ENCODE data around the gene STMND1. TPM values are rescaled to one million over a fixed set of nuclear protein-coding genes. Genes with fewer than 3 reads are reported as not detected.

STMND1 gene
- total RNA-seq, 1 experiment from 2014 or later: not detected

DNA sequence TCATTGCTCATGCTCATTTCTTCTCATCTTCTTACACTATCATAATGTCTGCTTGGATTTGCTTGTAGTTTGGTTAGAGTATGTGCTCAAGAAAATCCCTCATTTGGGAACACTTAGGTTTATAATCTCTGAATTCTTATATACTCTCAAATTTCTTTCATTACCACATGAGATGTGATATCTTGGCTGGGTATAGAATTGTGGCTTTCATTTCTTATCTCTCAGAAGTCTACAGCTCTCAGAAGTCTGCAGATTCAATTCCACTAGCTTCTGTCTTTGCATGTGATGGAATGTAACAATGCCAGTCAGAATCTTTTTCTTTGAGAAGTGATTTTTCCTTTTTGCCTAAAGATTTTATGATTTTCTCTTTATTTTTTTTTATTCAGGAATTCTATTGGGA, 50.9 kb downstream of the STMND1 start:
- TF ChIP-seq, protein P1, sequence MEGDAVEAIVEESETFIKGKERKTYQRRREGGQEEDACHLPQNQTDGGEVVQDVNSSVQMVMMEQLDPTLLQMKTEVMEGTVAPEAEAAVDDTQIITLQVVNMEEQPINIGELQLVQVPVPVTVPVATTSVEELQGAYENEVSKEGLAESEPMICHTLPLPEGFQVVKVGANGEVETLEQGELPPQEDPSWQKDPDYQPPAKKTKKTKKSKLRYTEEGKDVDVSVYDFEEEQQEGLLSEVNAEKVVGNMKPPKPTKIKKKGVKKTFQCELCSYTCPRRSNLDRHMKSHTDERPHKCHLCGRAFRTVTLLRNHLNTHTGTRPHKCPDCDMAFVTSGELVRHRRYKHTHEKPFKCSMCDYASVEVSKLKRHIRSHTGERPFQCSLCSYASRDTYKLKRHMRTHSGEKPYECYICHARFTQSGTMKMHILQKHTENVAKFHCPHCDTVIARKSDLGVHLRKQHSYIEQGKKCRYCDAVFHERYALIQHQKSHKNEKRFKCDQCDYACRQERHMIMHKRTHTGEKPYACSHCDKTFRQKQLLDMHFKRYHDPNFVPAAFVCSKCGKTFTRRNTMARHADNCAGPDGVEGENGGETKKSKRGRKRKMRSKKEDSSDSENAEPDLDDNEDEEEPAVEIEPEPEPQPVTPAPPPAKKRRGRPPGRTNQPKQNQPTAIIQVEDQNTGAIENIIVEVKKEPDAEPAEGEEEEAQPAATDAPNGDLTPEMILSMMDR (IDR thresholded peaks at IDR 0.05; ENCODE audit: insufficient read depth in 1 of 2, low read depth in 1 of 2, low read length in 1 of 2, severe bottlenecking in 1 of 2, unreplicated experiment in 1 of 2): no peak
- H3K27me3 ChIP-seq (replicated peaks; ENCODE audit: control insufficient read depth, insufficient read depth, low read length): no peaks in the 10 kb centered on the region
- H3K36me3 Mint-ChIP-seq (ENCODE audit: insufficient read depth, unreplicated experiment): no peaks in the 10 kb centered on the region
- intact Hi-C loops (cut with micrococcal nuclease; ENCODE audit: unreplicated experiment): no loop called here
- H3K9me3 ChIP-seq: no peaks in the 10 kb centered on the region
- H3K9me3 Mint-ChIP-seq (ENCODE audit: unreplicated experiment): peaks cover 19% of the 10 kb centered on the region
- H3K27me3 Mint-ChIP-seq (ENCODE audit: insufficient read depth, unreplicated experiment): no peaks in the 10 kb centered on the region
- H3K4me1 Mint-ChIP-seq (ENCODE audit: low read depth, unreplicated experiment): no peaks in the 10 kb centered on the region
- POLR2A ChIA-PET: no interaction called here
- no peaks in the 10 kb centered on the region for H3K4me1 ChIP-seq
- DNase-seq: no peak
- H3K36me3 ChIP-seq (ENCODE audit: control insufficient read depth, insufficient read depth, low read length): no peaks in the 10 kb centered on the region
- H3K4me3 Mint-ChIP-seq (ENCODE audit: unreplicated experiment): no peak overlapping the region
- no TSS peak for BruUV-seq (replicated peaks)
- CTCF ChIA-PET: no interaction called here
- no peak overlapping the region for H3K27ac Mint-ChIP-seq (ENCODE audit: unreplicated experiment)
- no peak overlapping the region for H3K4me3 ChIP-seq (ENCODE audit: low read depth, low read length)

DNA sequence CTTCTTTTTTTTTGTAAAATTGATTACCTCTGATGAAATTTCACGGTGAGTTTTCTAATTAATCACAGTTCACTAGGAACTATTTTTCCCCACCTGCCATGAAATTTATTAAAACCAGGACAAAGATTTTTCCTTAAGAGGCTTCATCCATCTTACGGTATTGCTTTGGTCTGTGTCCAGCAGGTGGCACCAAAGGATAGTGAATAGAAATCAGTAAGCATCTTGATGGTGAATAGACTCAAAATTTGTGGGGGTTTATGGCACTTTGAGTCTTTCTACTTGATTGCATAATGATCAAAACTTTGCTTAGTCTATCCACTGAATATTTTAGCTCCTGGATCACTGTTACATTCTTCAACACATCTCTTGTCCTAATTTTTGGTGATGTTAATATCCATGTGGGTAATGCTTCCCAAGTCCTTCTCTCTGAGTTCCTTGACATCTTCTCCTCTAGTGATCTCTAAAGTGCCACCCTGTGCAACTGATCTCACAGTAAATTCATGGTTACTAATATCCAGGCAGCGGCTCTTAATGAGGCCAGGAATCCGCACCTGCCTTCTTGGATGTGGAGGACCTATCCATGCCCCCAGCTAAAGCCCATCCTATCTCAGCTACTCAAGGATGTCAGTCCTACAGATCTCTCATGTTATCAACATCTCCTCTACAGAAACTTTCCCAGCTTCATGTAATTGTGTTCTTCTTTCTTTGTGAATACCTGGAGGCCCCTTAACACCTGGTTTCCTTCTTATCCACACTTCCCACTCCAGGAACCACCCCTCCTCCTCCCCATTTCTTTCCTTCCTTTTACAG, 54.5 kb downstream of the STMND1 start:
- H3K4me1 Mint-ChIP-seq (ENCODE audit: low read depth, unreplicated experiment): no peaks in the 10 kb centered on the region
- ChIA-PET POLR2A (no interaction called here), CTCF (interaction anchor here (0.7 to 1.3 kb wide), 2 partner anchors 369 to 428 kb away, joined by 3 to 7 read pairs; no protein-coding TSS in a partner anchor)
- H3K27me3 Mint-ChIP-seq (ENCODE audit: insufficient read depth, unreplicated experiment): peaks cover 4% of the 10 kb centered on the region
- H3K36me3 Mint-ChIP-seq (ENCODE audit: insufficient read depth, unreplicated experiment): no peaks in the 10 kb centered on the region
- peak; percentile 47 to 70 for DNase-seq
- BruUV-seq (replicated peaks): no TSS peak
- H3K27ac Mint-ChIP-seq (ENCODE audit: unreplicated experiment): no peak overlapping the region
- intact Hi-C loops (cut with micrococcal nuclease; ENCODE audit: unreplicated experiment): loop anchor here (1.0 to 2.0 kb wide), 4 partner anchors 424 to 966 kb away; partner anchors contain the start of gene NHLRC1
- no peaks in the 10 kb centered on the region for H3K27me3 ChIP-seq (replicated peaks; ENCODE audit: control insufficient read depth, insufficient read depth, low read length)
- peaks cover 19% of the 10 kb centered on the region for H3K9me3 Mint-ChIP-seq (ENCODE audit: unreplicated experiment)
- no peak overlapping the region for H3K4me3 Mint-ChIP-seq (ENCODE audit: unreplicated experiment)
- no peaks in the 10 kb centered on the region for H3K9me3 ChIP-seq
- TF ChIP-seq, protein P1 (IDR thresholded peaks at IDR 0.05; ENCODE audit: insufficient read depth in 1 of 2, low read depth in 1 of 2, low read length in 1 of 2, severe bottlenecking in 1 of 2, unreplicated experiment in 1 of 2): peak; percentile 61 to 65
- H3K4me1 ChIP-seq: no peaks in the 10 kb centered on the region
- no peak overlapping the region for H3K4me3 ChIP-seq (ENCODE audit: low read depth, low read length)
- no peaks in the 10 kb centered on the region for H3K36me3 ChIP-seq (ENCODE audit: control insufficient read depth, insufficient read depth, low read length)

DNA sequence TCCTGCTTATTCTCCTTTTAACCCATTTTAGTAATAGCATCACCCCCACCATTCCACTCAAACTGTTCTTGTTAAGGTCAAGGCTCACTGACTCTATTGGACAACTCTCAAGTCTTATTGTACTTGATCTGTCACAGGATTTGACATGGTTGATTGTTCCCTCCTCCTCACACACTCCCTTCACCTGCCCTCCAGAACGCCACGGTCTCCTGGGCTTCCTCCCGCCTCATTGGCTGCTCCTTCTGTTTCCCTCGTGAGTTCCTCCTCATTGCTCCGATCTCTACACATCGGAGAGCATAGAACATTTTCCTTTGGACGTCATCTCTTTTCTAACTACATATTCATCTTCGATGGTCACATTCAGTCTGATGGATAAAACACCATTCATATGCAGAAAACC, 55.1 kb downstream of the STMND1 start:
- H3K9me3 ChIP-seq: no peaks in the 10 kb centered on the region
- no peaks in the 10 kb centered on the region for H3K27me3 ChIP-seq (replicated peaks; ENCODE audit: control insufficient read depth, insufficient read depth, low read length)
- ChIA-PET POLR2A (no interaction called here), CTCF (interaction anchor here (1.3 kb wide), 1 partner anchor 427 kb away, joined by 7 read pairs; no protein-coding TSS in a partner anchor)
- Mint-ChIP-seq H3K4me3 (ENCODE audit: unreplicated experiment) (no peak overlapping the region), H3K9me3 (ENCODE audit: unreplicated experiment) (peaks cover 18% of the 10 kb centered on the region), H3K36me3 (ENCODE audit: insufficient read depth, unreplicated experiment) (no peaks in the 10 kb centered on the region), H3K4me1 (ENCODE audit: low read depth, unreplicated experiment) (no peaks in the 10 kb centered on the region), H3K27me3 (ENCODE audit: insufficient read depth, unreplicated experiment) (peaks cover 7% of the 10 kb centered on the region), H3K27ac (ENCODE audit: unreplicated experiment) (no peak overlapping the region)
- no peak for DNase-seq
- intact Hi-C loops (cut with micrococcal nuclease; ENCODE audit: unreplicated experiment): loop anchor here (1.0 to 2.0 kb wide), 4 partner anchors 423 to 966 kb away; partner anchors contain the start of gene NHLRC1
- BruUV-seq (replicated peaks): no TSS peak
- no peaks in the 10 kb centered on the region for H3K4me1 ChIP-seq
- H3K4me3 ChIP-seq (ENCODE audit: low read depth, low read length): no peak overlapping the region
- TF ChIP-seq, protein P1 (IDR thresholded peaks at IDR 0.05; ENCODE audit: insufficient read depth in 1 of 2, low read depth in 1 of 2, low read length in 1 of 2, severe bottlenecking in 1 of 2, unreplicated experiment in 1 of 2): no peak
- H3K36me3 ChIP-seq (ENCODE audit: control insufficient read depth, insufficient read depth, low read length): no peaks in the 10 kb centered on the region
